NB4 (cell line): ENCODE measurements around the gene UVRAG.

Experiments used
- DNase-seq: peaks from one replicate; pipeline ENCODE4 v3.0.0; 2010; ENCODE audit warnings: low read depth
- H3K4me3 ChIP-seq: one replicate; pipeline ENCODE4 v1.5.1; 2011; ENCODE audit warnings: mild to moderate bottlenecking, low read depth, low read length, moderate library complexity
- MYC ChIP-seq: IDR thresholded peaks from 2 replicates; pipeline ENCODE4 v1.6.1; 2011; ENCODE audit warnings: low read depth, low read length
- POLR2A ChIP-seq: IDR thresholded peaks from 2 replicates; pipeline ENCODE4 v1.6.1; 2011; ENCODE audit warnings: mild to moderate bottlenecking; ENCODE audit not compliant: insufficient read length; ENCODE audit errors: extremely low read depth
- TF ChIP-seq, protein P1 (sequence below): IDR thresholded peaks from 2 replicates; pipeline ENCODE4 v1.6.1; 2011; ENCODE audit warnings: low read depth, low read length
- TF ChIP-seq, protein P2 (sequence below): IDR thresholded peaks from one replicate; pipeline ENCODE4 v1.5.1; 2012; ENCODE audit warnings: low read depth, low read length

Gene UVRAG

DNA sequence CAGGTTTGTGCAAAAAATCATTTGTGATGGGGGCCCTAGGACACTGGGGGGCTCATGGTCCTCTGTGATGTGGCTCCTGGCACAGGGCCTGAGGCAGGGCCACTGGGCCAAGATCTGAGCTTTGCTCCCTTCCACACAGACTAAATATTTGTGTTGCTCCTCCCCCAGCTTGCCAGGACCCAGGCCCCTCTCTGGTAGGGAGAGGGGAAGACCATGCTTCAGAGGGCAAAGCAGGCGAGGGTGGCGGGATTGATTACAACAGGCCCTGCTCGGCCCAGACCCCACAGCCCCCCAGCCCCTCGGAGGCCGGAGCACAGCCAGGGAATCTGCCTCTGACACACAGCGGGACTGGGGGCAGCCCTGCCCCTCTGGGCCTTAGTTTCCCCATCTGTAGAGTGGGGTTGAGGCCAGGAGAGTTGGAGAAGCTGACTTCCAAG lies 362.3 kb downstream of the UVRAG start:
- H3K4me3 ChIP-seq, result no peak overlapping the region
- no peak for DNase-seq
- TF ChIP-seq MYC, result no peak
- TF ChIP-seq, protein P1, sequence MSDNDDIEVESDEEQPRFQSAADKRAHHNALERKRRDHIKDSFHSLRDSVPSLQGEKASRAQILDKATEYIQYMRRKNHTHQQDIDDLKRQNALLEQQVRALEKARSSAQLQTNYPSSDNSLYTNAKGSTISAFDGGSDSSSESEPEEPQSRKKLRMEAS, result no peak

DNA sequence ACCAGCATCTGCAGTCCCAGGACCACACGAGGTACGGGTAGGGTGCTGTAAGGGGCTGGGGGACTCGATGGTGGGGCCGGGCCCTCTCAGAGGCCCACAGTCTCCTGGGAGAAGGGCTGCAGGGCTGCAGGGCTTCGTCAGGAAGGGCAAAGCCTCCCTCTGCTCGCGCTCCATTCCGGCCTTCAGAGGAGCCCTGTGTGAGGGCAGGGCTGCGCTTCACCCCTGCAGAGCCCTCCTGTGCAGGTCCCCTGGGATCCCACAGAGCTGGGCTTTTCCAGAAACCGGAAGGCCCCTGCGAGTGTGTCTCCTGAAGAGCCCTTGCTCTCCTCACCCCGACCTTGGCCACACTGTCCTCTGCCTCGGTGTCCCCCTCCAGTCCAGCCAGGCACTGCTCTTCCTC lies 364.1 kb downstream of the UVRAG start:
- TF ChIP-seq POLR2A, result no peak
- TF ChIP-seq, protein P2, sequence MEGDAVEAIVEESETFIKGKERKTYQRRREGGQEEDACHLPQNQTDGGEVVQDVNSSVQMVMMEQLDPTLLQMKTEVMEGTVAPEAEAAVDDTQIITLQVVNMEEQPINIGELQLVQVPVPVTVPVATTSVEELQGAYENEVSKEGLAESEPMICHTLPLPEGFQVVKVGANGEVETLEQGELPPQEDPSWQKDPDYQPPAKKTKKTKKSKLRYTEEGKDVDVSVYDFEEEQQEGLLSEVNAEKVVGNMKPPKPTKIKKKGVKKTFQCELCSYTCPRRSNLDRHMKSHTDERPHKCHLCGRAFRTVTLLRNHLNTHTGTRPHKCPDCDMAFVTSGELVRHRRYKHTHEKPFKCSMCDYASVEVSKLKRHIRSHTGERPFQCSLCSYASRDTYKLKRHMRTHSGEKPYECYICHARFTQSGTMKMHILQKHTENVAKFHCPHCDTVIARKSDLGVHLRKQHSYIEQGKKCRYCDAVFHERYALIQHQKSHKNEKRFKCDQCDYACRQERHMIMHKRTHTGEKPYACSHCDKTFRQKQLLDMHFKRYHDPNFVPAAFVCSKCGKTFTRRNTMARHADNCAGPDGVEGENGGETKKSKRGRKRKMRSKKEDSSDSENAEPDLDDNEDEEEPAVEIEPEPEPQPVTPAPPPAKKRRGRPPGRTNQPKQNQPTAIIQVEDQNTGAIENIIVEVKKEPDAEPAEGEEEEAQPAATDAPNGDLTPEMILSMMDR, result no peak
- TF ChIP-seq, protein P1, result no peak
- no peak overlapping the region for H3K4me3 ChIP-seq
- DNase-seq, result no peak

DNA sequence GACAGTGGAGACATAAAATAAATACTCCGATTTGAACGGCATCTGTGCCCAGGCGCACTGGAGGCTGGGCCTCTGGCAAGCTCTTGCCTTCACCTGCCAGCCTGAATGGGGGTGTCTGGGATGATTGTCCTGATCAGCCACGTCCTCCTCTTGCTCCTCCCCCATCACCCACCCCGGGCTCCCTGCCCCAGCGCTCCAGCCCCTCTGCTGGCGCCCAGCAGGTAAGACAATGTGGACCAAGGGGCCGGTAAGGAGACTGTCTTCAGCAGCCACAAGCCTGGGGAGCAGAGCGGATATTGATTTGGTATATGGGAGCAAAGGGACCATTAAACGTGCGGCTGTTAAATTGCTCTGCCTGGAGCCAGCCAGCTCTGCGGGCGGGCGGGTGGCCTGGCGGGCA lies 366.4 kb downstream of the UVRAG start:
- TF ChIP-seq, protein P1, result no peak
- TF ChIP-seq, protein P2, result no peak
- TF ChIP-seq MYC, result no peak
- TF ChIP-seq POLR2A, result no peak
- no peak overlapping the region for H3K4me3 ChIP-seq
- DNase-seq, result no peak

DNA sequence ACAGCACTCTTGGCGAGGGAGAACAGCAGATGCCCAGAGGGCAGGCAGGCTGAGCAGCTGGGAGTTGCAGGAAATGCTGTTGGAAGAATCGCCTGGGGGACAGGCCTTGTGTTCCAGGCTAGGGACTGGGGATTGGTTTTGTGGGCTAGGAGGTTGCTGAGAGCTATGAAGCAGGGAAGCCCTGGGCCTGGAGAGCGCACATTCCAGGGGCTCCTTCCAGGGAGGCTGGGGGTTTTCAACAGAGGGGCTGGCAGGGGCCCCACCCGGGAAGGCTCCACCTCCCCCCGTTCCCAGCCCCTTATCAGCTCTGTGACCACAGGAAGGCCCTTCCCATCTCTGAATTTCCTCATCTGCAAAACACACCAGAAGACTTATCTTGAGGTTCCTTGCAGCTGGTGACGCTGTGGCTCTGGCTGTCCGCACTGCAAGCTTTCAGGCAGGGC lies 369.6 kb downstream of the UVRAG start:
- TF ChIP-seq, protein P2, result no peak
- TF ChIP-seq, protein P1, result no peak
- no peak for TF ChIP-seq MYC
- no peak for DNase-seq
- no peak overlapping the region for H3K4me3 ChIP-seq

DNA sequence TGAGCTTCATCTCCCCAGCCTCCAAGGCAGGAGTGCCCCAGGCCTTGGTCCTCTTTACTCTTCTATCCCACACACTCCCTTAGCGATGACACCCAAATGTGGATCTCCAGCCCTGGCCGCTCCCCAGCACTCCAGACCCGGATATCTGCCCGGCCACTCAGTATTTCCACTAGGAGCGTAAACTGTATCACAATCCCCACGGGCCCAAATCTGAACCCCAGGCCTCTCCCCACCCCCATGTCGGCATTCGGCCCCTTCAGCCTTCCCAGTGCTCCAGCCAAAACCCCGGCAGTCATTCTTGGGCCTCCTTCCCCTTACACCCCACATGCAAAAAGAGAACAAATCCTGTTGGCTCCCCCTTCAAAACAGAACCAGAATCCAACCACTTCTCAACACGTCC lies 370.5 kb downstream of the UVRAG start:
- no peak for DNase-seq
- no peak overlapping the region for H3K4me3 ChIP-seq
- TF ChIP-seq, protein P2, result no peak
- TF ChIP-seq POLR2A, result no peak
- TF ChIP-seq, protein P1, result no peak
- no peak for TF ChIP-seq MYC

DNA sequence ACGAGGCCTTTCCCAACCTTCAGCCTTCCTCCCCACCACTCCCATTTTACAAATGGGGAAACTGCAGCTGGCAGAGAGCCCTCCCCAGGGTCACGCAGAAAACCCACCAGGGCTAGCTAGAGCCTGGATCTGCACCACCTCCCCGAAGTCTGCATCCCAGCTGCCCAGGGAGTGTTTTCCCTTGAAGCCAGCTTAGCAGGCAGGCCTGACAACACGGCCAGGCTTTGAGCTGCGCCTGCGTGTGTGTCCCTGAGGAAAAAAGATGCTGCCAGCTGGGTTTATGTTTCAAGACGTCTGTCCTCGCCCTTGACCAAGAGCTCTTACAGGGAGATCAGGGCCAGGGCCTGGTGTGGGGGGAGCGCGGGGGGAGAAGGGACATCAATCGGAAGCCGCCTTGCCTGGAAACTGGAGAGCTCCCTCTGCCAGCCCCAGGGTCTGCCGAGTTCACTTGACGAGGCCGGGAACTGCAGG lies 371.0 kb downstream of the UVRAG start:
- H3K4me3 ChIP-seq, result no peak overlapping the region
- no peak for TF ChIP-seq MYC
- TF ChIP-seq, protein P2, result no peak
- DNase-seq, result no peak
